ENCODE measurements around the gene MTHFR.

MTHFR gene

GRCh38 chr1:11841245-11842153 is 35.7 kb upstream of the MTHFR start:
- no peaks in the 10 kb centered on the region for H3K9me3 ChIP-seq (ENCODE audit: control insufficient read depth, insufficient read depth, low read depth, low read length)
- no peaks in the 10 kb centered on the region for H3K4me1 ChIP-seq (ENCODE audit: control insufficient read depth, insufficient read depth, low read length)
- H3K4me3 ChIP-seq (ENCODE audit: low read depth, low read length) = no peak overlapping the region
- no peak overlapping the region for H3K27ac ChIP-seq (ENCODE audit: low read depth, low read length)
- H3K9ac ChIP-seq (ENCODE audit: low read length) = no peak overlapping the region
- H3K36me3 ChIP-seq (ENCODE audit: control insufficient read depth, insufficient read depth, low read length) = peaks cover 88% of the 10 kb centered on the region
- H3K27me3 ChIP-seq (ENCODE audit: control insufficient read depth, insufficient read depth, low read length) = no peaks in the 10 kb centered on the region

GRCh38 chr1:11839727-11840705 is 34.3 kb upstream of the MTHFR start:
- Histone ChIP-seq H3K9me3 (ENCODE audit: control insufficient read depth, insufficient read depth, low read depth, low read length) (no peaks in the 10 kb centered on the region), H3K27me3 (ENCODE audit: control insufficient read depth, insufficient read depth, low read length) (no peaks in the 10 kb centered on the region), H3K27ac (ENCODE audit: low read depth, low read length) (no peak overlapping the region), H3K4me3 (ENCODE audit: low read depth, low read length) (no peak overlapping the region), H3K4me1 (ENCODE audit: control insufficient read depth, insufficient read depth, low read length) (no peaks in the 10 kb centered on the region), H3K9ac (ENCODE audit: low read length) (no peak overlapping the region), H3K36me3 (ENCODE audit: control insufficient read depth, insufficient read depth, low read length) (peaks cover 95% of the 10 kb centered on the region)

GRCh38 chr1:11838349-11839272 is 32.8 kb upstream of the MTHFR start:
- no peak overlapping the region for H3K9ac ChIP-seq (ENCODE audit: low read length)
- peaks cover 95% of the 10 kb centered on the region for H3K36me3 ChIP-seq (ENCODE audit: control insufficient read depth, insufficient read depth, low read length)
- no peaks in the 10 kb centered on the region for H3K9me3 ChIP-seq (ENCODE audit: control insufficient read depth, insufficient read depth, low read depth, low read length)
- H3K27ac ChIP-seq (ENCODE audit: low read depth, low read length) = no peak overlapping the region
- H3K4me3 ChIP-seq (ENCODE audit: low read depth, low read length) = no peak overlapping the region
- H3K27me3 ChIP-seq (ENCODE audit: control insufficient read depth, insufficient read depth, low read length) = no peaks in the 10 kb centered on the region
- H3K4me1 ChIP-seq (ENCODE audit: control insufficient read depth, insufficient read depth, low read length) = no peaks in the 10 kb centered on the region

GRCh38 chr1:11837767-11838348 is 32.1 kb upstream of the MTHFR start:
- no peak overlapping the region for H3K27ac ChIP-seq (ENCODE audit: low read depth, low read length)
- H3K4me3 ChIP-seq (ENCODE audit: low read depth, low read length) = no peak overlapping the region
- H3K4me1 ChIP-seq (ENCODE audit: control insufficient read depth, insufficient read depth, low read length) = no peaks in the 10 kb centered on the region
- no peaks in the 10 kb centered on the region for H3K9me3 ChIP-seq (ENCODE audit: control insufficient read depth, insufficient read depth, low read depth, low read length)
- H3K9ac ChIP-seq (ENCODE audit: low read length) = no peak overlapping the region
- no peaks in the 10 kb centered on the region for H3K27me3 ChIP-seq (ENCODE audit: control insufficient read depth, insufficient read depth, low read length)
- H3K36me3 ChIP-seq (ENCODE audit: control insufficient read depth, insufficient read depth, low read length) = peaks cover 98% of the 10 kb centered on the region

- no peaks in the 10 kb centered on the region for H3K4me1 ChIP-seq (ENCODE audit: control insufficient read depth, insufficient read depth, low read length)
- no peak overlapping the region for H3K9ac ChIP-seq (ENCODE audit: low read length)
- peaks cover 98% of the 10 kb centered on the region for H3K36me3 ChIP-seq (ENCODE audit: control insufficient read depth, insufficient read depth, low read length)
- no peak overlapping the region for H3K27ac ChIP-seq (ENCODE audit: low read depth, low read length)
- H3K27me3 ChIP-seq (ENCODE audit: control insufficient read depth, insufficient read depth, low read length) = no peaks in the 10 kb centered on the region
- no peak overlapping the region for H3K4me3 ChIP-seq (ENCODE audit: low read depth, low read length)
- H3K9me3 ChIP-seq (ENCODE audit: control insufficient read depth, insufficient read depth, low read depth, low read length) = no peaks in the 10 kb centered on the region
These were observed 31.4 kb upstream of the MTHFR start for GRCh38 chr1:11836955-11837766.

- Histone ChIP-seq H3K27ac (ENCODE audit: low read depth, low read length) (no peak overlapping the region), H3K9me3 (ENCODE audit: control insufficient read depth, insufficient read depth, low read depth, low read length) (no peaks in the 10 kb centered on the region), H3K36me3 (ENCODE audit: control insufficient read depth, insufficient read depth, low read length) (peaks cover 96% of the 10 kb centered on the region), H3K4me1 (ENCODE audit: control insufficient read depth, insufficient read depth, low read length) (no peaks in the 10 kb centered on the region), H3K27me3 (ENCODE audit: control insufficient read depth, insufficient read depth, low read length) (no peaks in the 10 kb centered on the region), H3K4me3 (ENCODE audit: low read depth, low read length) (no peak overlapping the region), H3K9ac (ENCODE audit: low read length) (no peak overlapping the region)
These were observed 29.9 kb upstream of the MTHFR start for GRCh38 chr1:11835441-11836225.

GRCh38 chr1:11833900-11834299 is 28.1 kb upstream of the MTHFR start:
- H3K4me3 ChIP-seq (ENCODE audit: low read depth, low read length) = no peak overlapping the region
- H3K9me3 ChIP-seq (ENCODE audit: control insufficient read depth, insufficient read depth, low read depth, low read length) = no peaks in the 10 kb centered on the region
- no peaks in the 10 kb centered on the region for H3K27me3 ChIP-seq (ENCODE audit: control insufficient read depth, insufficient read depth, low read length)
- H3K27ac ChIP-seq (ENCODE audit: low read depth, low read length) = no peak overlapping the region
- peaks cover 95% of the 10 kb centered on the region for H3K36me3 ChIP-seq (ENCODE audit: control insufficient read depth, insufficient read depth, low read length)
- no peaks in the 10 kb centered on the region for H3K4me1 ChIP-seq (ENCODE audit: control insufficient read depth, insufficient read depth, low read length)
- no peak overlapping the region for H3K9ac ChIP-seq (ENCODE audit: low read length)

GRCh38 chr1:11833497-11833896 is 27.7 kb upstream of the MTHFR start:
- Histone ChIP-seq H3K4me1 (ENCODE audit: control insufficient read depth, insufficient read depth, low read length) (no peaks in the 10 kb centered on the region), H3K4me3 (ENCODE audit: low read depth, low read length) (no peak overlapping the region), H3K9ac (ENCODE audit: low read length) (no peak overlapping the region), H3K36me3 (ENCODE audit: control insufficient read depth, insufficient read depth, low read length) (peaks cover 96% of the 10 kb centered on the region), H3K27ac (ENCODE audit: low read depth, low read length) (no peak overlapping the region), H3K9me3 (ENCODE audit: control insufficient read depth, insufficient read depth, low read depth, low read length) (no peaks in the 10 kb centered on the region), H3K27me3 (ENCODE audit: control insufficient read depth, insufficient read depth, low read length) (no peaks in the 10 kb centered on the region)

GRCh38 chr1:11831945-11832725 is 26.4 kb upstream of the MTHFR start:
- H3K9me3 ChIP-seq (ENCODE audit: control insufficient read depth, insufficient read depth, low read depth, low read length) = no peaks in the 10 kb centered on the region
- no peak overlapping the region for H3K4me3 ChIP-seq (ENCODE audit: low read depth, low read length)
- no peaks in the 10 kb centered on the region for H3K4me1 ChIP-seq (ENCODE audit: control insufficient read depth, insufficient read depth, low read length)
- H3K27ac ChIP-seq (ENCODE audit: low read depth, low read length) = no peak overlapping the region
- H3K9ac ChIP-seq (ENCODE audit: low read length) = no peak overlapping the region
- no peaks in the 10 kb centered on the region for H3K27me3 ChIP-seq (ENCODE audit: control insufficient read depth, insufficient read depth, low read length)
- H3K36me3 ChIP-seq (ENCODE audit: control insufficient read depth, insufficient read depth, low read length) = peaks cover 96% of the 10 kb centered on the region

Data from HUES6 (cell line).